Measurements from ENCODE around the gene KLF7.
"Not testable (repeated sequence)": the region's sequence is repeated elsewhere in the genome, so short reads cannot be mapped to it uniquely, and the experiment has no call there.

Gene KLF7

DNA sequence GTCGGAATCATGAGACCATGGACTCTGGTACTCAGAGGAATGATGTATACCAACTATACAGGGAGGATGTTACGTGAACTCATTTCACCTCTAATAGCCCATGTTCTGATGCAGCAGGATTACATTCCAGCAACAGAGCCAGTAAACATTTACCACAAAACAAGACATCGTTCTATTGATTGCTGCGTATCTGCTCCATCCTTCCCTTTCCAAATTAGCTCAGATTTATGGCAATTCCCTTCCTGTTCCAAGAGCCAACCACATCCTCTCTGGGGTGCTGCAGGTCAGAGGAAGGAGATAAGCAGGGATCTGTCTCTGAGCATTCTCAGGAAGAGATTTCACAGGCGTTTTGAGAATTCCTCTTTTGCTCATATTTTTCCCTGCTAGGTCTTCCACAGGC lies 98.3 kb downstream of the KLF7 start:
- in situ Hi-C loops (cut with MboI; ENCODE audit: low sequenced_read_pairs): no loop called here

DNA sequence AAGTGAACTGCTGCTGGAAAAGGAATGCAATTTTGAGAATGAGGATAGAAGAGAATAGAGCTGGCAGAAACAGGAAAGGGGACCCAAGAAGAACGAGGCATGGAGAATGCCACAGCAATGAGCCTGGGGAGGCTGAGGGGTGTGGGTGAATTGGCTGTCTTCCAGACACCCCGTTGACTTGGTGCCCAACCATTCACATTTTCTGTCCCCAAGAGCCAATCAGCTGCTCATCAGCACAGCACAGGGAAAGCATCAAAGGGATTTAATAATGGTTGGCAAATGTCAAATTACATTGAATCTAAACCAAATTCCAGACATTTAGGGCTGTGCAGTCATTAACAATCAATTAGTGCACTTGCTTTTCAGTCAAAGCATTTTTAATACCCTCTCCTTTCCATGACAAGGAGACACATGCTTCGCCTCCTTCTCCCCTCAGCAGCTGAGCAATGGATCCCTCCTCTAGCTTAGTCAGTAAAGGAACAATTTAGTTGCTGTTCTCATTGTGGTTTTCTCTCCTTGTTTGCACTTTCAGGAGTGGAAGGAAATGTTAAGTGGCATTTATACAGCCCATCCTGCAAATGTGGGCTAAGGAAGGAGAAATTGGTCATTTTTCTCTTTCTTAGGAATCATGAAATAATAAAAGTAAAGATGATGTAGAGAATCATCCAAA lies 98.8 kb downstream of the KLF7 start:
- in situ Hi-C loops (cut with MboI; ENCODE audit: low sequenced_read_pairs): no loop called here

DNA sequence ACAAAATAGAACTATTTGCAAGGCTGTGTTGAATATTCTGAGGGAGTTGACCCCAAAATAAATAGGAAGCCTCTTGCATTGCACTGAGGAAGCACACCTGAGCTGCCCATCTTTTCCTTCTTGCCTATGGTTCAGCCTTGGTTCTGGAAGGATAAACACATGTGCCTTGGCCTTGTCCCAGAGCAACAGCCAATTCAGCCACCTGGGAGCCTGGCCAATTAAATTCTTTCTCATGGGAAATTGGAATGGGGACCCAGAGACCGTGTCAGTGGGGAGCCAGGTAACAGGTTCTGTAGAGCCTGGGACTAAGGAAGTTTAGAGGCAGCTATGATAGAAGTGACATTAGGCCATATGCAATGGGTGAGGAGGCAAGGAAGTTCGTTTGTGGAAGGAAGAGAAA lies 99.6 kb downstream of the KLF7 start:
- in situ Hi-C loops (cut with MboI; ENCODE audit: low sequenced_read_pairs): no loop called here

DNA sequence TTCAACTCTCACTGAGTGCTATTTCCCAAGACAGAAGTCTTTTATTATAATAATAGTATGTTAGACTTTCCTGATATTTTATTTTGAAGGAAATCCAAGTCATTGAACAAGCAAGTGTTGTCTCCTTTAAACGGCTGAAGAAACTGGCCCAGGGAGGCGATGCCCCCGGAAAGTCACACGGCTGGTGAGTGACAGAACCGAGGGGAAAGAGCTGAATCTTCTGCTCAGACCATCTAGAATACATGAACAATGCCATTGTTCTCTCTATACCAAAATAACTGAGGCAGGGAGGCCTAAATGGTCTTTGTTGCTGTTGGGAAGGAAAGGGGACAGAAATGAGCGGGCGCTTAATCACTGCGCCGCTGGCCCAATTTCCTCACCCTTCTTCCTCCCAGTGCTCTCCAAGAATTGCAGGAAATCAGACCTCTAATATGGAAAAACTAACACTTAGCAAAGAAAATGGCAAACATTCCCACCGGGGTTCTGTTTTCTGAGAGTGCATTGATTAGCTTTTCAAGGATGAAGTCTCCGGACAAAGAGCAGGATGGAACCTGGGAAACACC lies 101.5 kb downstream of the KLF7 start:
- in situ Hi-C loops (cut with MboI; ENCODE audit: low sequenced_read_pairs): no loop called here

DNA sequence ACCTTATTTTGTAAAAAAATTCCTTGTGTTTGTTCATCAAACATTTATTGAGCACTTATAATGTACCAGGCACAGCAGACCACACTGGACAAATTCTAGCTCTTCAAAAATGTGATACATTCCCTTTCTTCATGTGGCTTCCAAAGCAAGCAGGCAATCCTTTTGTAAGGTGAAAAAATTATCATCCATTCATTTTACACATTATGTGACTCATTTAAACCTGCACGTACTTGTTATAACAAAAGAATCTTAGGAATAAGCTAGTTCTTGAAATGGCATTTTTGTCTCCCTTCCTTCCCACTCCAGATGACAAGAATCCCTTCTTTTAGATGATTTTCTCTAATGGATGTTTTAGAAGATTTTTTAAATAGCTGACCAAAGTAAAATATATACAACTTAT lies 104.6 kb downstream of the KLF7 start:
- in situ Hi-C loops (cut with MboI; ENCODE audit: low sequenced_read_pairs): no loop called here

DNA sequence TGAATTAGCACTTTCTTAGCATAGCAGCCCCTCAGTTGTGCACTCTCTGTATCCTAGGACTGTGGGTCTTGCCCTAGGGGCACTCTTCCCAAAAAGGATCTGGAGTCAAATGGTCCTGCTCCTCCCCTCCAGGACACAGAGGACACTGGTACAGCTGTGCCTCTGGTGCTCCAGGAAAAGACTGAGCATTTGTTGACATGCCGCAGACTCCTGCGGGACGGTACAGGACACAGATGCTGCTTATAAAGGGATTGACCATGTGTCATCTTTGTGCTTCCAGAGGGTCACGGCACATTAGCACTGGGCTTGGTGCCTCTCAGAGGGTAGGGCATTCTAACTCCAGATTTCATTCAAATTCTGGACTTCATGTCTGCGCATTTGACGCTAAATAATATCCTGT lies 110.5 kb downstream of the KLF7 start:
- in situ Hi-C loops (cut with MboI; ENCODE audit: low sequenced_read_pairs): no loop called here

DNA sequence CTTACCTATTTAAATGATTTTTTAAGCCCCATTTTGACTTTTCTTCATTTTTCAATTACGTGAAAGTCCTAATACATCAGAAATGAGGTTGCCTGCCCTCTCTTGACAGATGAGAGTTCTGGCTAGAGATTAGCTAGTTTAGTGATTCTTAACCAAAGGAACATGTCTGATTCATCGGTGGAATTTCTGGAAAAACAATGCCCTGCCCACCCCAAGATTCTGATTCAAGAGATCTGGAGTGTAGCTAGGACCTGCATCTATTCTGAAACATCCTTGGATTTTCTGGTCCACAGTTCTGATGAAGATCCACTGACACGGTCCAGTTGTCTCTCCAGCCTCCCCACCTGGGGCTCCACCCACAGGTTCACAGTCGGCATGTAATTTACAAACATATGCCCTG lies 111.2 kb downstream of the KLF7 start:
- in situ Hi-C loops (cut with MboI; ENCODE audit: low sequenced_read_pairs): no loop called here

DNA sequence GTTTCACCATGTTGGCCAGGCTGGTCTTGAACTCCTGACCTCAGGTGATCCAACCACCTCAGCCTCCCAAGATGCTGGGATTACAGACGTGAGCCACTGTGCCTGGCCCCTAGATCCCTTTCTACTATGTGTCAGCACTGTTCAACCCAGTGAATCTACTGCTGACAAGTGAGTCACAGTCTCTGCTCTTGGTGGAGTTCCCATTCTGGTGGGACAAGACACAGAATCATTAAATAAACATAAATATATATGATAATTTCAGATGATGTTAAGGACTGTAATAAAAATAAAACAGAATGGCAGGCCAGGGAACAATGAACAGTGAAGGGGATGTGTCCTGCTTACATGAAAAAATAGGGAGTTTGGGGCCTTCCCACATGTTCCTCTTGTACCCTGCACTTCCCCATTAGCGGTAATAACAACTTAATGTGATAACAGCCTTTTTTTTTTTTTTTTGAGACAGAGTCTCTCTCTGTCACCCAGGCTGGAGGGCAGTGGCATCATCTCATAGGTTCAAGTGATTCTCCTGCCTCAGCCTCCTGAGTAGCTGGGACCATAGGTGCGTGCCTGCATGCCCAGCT lies 114.3 kb downstream of the KLF7 start:
- in situ Hi-C loops (cut with MboI; ENCODE audit: low sequenced_read_pairs): no loop called here

DNA sequence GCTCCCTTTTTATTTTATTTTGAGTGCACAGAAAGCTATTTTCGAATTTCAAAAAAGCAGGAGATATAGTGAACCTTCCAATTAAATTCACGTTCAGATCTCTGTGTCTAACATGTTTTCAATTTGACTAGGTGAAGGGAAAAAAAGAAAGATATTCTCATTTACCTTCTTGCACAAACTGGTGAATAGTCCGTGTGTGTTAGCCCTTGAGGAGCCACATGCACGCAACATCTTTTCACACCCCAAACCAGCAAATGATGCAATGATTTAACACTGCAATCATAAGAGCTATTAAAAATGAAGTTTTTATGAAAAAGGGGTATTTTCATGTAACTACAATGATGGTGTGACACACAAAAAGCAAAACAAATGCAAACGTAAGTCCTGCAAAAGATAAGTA lies 116.6 kb downstream of the KLF7 start:
- in situ Hi-C loops (cut with MboI; ENCODE audit: low sequenced_read_pairs): no loop called here

DNA sequence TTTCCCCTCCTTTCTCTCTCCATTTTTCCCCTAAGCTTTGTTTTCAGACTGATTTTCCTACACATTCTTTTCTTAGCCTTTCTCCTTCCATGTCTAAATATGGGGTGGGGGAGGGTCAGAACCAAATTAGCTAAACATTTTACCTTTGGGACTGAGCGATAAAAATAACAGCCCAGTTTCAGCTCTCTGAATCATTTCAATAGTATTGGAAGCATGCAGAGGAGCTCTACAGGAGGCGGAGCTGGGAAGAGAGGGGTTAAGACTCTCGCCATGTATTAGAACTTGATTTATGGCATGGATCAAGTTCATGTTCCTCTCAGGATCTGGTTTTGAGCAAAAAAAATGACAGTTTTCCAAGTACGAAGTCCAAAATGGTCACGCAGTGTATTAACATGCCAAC lies 117.3 kb downstream of the KLF7 start:
- in situ Hi-C loops (cut with MboI; ENCODE audit: low sequenced_read_pairs): no loop called here

DNA sequence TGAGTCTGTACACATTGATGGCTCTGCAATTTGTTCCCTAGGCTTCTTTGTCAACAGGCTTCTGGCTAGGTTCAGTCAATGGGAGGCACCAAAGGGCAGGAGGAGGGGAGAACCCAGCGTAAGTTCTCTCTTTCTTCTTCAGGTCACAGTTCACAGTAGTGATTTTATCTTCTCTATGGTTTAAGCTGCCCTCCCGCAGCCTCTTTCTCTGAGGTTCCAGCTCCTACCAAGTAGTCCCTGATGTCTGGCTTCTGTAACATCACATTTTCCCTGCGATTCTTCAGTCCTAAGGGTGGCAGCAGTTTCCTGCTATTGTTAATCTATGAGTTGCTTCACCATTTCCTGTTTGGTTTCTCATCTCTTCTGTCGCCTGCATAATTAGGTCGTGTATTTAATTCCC lies 119.0 kb downstream of the KLF7 start:
- in situ Hi-C loops (cut with MboI; ENCODE audit: low sequenced_read_pairs): no loop called here

DNA sequence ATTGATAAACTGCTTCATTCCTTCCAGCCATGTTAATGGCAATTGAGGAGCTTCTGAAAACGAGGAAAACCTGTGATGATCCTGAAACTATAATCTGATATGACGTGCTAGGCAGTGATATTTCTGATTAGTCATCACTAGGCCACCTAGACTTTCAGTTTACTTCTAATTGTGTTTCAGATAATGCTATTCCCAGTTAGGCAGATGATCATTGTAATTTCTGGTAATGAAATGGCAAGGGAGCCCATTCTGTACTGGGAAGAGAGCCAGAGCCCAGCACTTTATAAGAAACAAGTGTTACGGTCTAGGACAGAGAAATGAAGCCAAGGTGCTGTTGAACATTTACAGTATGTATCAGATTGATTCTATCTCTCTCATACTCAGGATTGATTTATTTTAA lies 120.2 kb downstream of the KLF7 start:
- in situ Hi-C loops (cut with MboI; ENCODE audit: low sequenced_read_pairs): no loop called here

DNA sequence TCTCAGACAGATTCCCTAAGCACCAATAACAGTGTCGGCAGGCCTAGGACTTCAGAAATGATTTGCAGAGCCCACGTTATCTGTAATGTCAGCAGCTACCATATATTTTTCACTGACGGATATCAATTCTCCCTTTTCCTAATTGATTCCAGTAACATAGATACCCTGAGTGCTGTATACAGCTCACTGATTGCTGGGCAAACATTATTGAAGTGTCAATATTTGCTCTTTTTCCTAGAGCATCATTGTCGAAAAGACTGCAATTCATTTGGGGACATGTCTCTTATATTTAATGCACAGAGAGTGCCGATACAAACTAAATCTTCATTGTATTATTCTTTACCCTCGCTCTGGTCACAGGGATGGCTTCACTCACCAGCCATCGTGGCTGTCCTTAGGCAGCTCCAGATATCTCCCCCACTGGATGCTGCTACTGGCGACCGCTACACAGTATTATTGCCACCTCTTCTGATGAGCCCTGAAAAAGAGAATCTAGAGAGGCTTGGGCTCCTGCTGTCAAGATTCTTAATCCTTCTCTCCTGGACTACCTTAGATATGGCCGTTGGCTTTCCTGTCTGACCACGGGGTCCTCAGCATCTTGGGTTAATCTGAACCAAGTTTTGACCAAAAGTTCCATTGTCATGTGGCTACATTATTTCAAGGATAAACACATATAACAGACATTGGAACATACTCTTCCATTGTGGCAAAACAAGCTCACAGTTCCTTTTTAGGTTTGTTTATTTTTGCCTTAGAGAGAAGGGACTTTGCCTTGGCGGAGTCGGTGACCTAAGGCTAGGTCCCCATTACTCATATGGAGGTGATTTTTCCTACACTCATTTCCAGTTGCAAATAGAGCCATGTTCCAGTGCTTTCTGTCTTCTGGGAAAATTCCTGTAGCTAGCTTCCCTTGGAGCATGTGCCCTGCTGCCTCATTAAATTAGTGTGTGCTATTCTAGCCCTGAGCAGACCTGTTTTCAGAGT lies 121.1 kb downstream of the KLF7 start:
- in situ Hi-C loops (cut with MboI; ENCODE audit: low sequenced_read_pairs): no loop called here

DNA sequence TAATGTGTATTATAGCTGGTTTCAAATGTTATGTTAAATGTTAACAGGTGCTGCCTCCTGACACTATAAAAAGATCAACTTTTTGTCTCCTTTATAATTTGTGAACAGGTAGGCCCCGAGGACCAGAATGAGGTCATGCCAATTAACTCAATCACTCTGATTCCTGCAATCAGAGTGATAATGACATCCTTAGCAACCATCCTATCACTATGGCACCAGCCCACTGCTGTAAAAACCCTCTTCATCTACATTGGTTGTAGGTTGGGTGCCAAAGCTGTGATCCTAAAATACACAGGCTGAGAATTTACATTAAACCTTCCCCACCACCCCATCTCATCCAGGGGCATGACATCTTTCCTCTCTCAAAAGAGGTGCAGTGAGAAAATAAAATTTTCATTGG lies 122.9 kb downstream of the KLF7 start:
- in situ Hi-C loops (cut with MboI; ENCODE audit: low sequenced_read_pairs): no loop called here

DNA sequence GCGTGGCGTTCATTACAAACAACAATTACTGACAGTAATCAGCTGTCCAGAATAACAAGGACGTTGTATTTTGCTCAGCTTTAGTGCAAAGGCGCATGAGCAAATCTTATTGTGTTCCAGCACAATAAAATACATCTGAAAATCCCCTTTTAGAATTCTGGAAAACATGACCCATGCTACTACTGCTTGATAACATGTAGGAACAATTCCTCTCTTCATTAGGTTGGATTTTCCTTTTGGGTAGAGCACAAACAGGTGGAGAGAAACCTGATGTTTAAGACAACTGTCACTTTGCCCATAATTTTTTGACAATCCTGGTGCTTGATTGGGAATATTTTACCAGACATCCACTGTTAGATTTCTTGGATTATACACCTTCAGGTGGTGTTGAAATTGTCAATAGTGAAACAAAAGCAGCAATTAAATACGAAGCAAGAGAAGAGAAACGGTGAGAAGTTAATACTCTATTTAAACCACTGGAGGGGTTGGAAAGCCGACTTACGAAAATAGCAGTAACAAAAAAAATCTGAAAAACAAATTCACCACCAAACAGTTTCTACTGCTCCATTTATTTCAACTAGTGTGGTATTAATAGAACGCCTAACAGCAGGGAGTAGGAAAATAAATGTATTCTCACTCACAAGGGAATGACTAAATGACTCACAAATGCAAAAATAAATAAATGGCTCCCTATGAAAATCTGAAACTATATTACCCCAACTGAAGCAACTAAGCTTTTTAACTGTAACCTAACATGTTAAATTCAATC lies 123.8 kb downstream of the KLF7 start:
- in situ Hi-C loops (cut with MboI; ENCODE audit: low sequenced_read_pairs): no loop called here

DNA sequence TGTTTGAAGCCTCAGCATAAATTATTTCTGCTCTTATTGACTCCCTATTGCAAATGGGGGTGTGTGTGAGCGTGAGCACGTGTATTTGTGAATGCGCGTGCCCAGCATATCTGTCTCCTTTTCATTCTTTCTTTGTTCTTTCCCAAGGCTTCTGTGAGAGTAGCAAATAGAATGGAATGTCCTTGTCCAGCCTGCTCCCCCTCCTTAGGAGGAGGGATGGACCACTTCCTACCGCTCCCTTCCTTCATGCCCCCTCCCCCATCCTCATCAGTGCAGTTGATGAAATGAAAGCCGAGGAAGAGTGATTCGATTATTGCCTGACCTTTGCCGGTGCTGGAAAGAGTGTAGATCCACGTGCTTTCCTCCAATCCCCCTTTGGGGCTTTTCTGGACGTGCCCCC lies 124.5 kb downstream of the KLF7 start:
- in situ Hi-C loops (cut with MboI; ENCODE audit: low sequenced_read_pairs): no loop called here

DNA sequence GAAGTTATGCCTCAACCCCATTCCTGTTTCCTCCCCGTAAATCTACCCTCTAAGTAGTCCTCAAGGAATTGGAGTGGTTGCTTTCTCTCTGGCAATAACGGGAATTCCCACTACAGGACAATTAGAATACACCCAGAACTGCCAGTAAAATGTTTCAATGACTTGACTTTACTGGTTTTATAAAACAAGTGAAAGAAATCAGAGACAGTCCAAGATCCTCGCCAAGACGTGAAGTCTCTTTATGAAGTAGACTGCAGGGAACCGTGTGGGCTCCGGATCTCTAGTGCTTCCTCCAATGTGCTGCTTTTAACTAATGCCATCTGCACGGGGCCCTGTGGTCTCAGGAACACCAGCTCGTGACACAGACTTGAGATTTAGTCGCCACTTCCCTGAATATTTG lies 125.1 kb downstream of the KLF7 start:
- in situ Hi-C loops (cut with MboI; ENCODE audit: low sequenced_read_pairs): no loop called here

DNA sequence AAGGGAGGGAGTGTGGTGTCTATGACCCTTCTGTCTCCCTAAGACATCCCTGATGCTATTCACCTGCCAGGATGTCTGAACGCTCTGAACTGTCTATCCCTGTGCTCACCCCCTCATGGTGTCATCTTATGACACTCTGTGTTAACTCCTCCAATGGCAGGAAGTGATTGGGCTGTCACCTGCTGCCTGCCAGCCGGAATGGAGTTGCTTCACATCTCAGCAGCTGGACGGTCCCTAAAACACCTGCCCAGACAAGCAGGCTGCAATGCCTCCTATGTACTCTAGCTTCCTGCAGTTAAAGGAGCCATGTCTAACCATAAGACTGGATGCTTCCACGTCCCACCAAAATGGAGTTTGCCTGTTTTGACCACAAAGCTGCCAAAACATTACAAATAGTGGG lies 126.5 kb downstream of the KLF7 start:
- in situ Hi-C loops (cut with MboI; ENCODE audit: low sequenced_read_pairs): no loop called here

DNA sequence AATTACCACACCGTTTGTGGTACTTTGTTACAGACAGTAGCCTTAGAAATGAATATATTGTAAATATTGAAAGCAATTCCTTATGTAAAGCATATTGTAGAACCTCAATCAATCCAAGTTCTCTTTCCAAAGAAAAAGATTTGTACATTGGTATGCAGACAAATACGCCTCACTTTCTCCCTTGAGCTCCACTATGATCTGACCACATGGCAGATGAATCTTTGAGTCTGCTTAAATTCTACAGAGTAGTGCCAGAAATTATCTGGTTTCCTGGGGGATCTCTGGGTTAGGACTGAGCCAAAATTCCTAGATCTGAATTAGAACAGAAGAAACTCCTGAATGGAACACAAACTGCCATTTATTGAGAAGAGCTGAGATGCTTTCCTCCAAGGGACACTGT lies 127.4 kb downstream of the KLF7 start:
- in situ Hi-C loops (cut with MboI; ENCODE audit: low sequenced_read_pairs): no loop called here

DNA sequence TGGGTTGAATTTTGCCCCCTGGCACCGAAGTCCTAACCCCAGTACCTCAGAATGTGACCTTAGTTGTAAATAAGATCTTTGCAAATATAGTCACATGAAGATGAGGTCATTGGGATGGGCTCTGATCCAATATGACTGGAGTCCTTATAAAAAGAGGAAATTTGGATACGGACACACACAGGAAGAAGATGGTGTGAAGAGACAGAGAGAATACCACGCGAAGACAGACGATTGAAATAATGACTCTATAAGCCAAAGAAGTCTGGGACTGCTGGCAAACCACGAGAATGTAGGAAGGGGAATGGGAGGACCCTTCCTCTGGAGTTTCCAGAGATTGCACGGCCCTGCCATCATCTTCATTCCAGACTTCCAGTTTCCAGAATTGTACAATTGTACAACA lies 127.9 kb downstream of the KLF7 start:
- in situ Hi-C loops (cut with MboI; ENCODE audit: low sequenced_read_pairs): no loop called here

DNA sequence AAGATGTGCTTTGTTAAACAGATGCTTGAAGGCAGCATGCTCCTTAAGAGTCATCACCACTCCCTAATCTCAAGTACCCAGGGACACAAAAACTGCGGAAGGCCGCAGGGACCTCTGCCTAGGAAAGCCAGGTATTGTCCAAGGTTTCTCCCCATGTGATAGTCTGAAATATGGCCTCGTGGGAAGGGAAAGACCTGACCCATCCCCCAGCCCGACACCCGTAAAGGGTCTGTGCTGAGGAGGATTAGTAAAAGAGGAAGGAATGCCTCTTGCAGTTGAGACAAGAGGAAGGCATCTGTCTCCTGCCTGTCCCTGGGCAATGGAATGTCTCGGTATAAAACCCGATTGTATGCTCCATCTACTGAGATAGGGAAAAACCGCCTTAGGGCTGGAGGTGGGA lies 128.7 kb downstream of the KLF7 start:
- in situ Hi-C loops (cut with MboI; ENCODE audit: low sequenced_read_pairs): not testable (repeated sequence)
